ENCODE results near the gene PRRC2C. TPM values are rescaled to one million over a fixed set of nuclear protein-coding genes. Genes with fewer than 3 reads are reported as not detected.

Gene PRRC2C
- total RNA-seq, 1 donor from 2014 or later = 150 TPM

DNA sequence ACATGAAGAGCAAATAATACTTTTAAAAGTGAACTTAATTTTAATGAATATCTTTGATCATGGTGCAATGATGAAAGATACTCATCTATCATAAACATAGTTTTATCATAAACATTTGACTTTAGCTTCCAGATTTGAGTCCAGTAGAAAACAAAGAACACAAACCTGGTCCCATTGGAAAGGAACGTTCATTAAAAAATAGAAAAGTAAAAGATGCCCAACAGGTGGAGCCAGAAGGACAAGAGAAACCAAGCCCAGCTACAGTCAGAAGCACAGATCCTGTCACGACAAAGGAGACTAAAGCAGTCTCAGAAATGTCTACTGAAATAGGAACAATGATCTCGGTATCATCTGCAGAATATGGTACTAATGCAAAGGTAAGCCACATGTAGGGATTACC is 81.1 kb downstream of the PRRC2C start:
- H3K36me3 ChIP-seq = peaks cover 97% of the 10 kb centered on the region
- no peak overlapping the region for H3K4me3 ChIP-seq
- TF ChIP-seq CTCF (IDR thresholded peaks at IDR 0.05) = no peak
- ATAC-seq (no peak), DNase-seq (no peak)
- H3K4me1 ChIP-seq = no peaks in the 10 kb centered on the region
- intact Hi-C loops (cut with DNase I) = no loop called here
- no peaks in the 10 kb centered on the region for H3K27me3 ChIP-seq (ENCODE audit: low read depth)
- no peak overlapping the region for H3K27ac ChIP-seq
- H3K9me3 ChIP-seq = no peaks in the 10 kb centered on the region

- no peak for ATAC-seq
These were observed 85.0 kb downstream of the PRRC2C start for GRCh38 chr1:171570295-171570694.

GRCh38 chr1:171576144-171576543 is 90.8 kb downstream of the PRRC2C start:
- H3K36me3 ChIP-seq = peaks cover 92% of the 10 kb centered on the region
- H3K4me1 ChIP-seq = no peaks in the 10 kb centered on the region
- no peak for TF ChIP-seq CTCF (IDR thresholded peaks at IDR 0.05)
- ATAC-seq (no peak), DNase-seq (no peak)
- H3K4me3 ChIP-seq = no peak overlapping the region
- intact Hi-C loops (cut with DNase I) = no loop called here
- H3K27ac ChIP-seq = no peak overlapping the region
- H3K27me3 ChIP-seq (ENCODE audit: low read depth) = no peaks in the 10 kb centered on the region
- no peaks in the 10 kb centered on the region for H3K9me3 ChIP-seq

More at GRCh38 chr1:171570295-171570694, 85.0 kb downstream of the PRRC2C start:
- no peak overlapping the region for H3K27ac ChIP-seq
- intact Hi-C loops (cut with DNase I) = no loop called here
- H3K4me1 ChIP-seq = no peaks in the 10 kb centered on the region
- H3K9me3 ChIP-seq = no peaks in the 10 kb centered on the region
- no peaks in the 10 kb centered on the region for H3K27me3 ChIP-seq (ENCODE audit: low read depth)
- H3K36me3 ChIP-seq = peaks cover 91% of the 10 kb centered on the region
- H3K4me3 ChIP-seq = no peak overlapping the region
- DNase-seq = no peak
- no peak for TF ChIP-seq CTCF (IDR thresholded peaks at IDR 0.05)

GRCh38 chr1:171581226-171581625 is 95.9 kb downstream of the PRRC2C start:
- ATAC-seq (no peak), DNase-seq (no peak)
- Histone ChIP-seq H3K4me3 (no peak overlapping the region), H3K36me3 (peaks cover 99% of the 10 kb centered on the region), H3K27ac (no peak overlapping the region), H3K4me1 (no peaks in the 10 kb centered on the region), H3K9me3 (no peaks in the 10 kb centered on the region), H3K27me3 (ENCODE audit: low read depth) (no peaks in the 10 kb centered on the region)
- TF ChIP-seq CTCF (IDR thresholded peaks at IDR 0.05) = no peak
- intact Hi-C loops (cut with DNase I) = no loop called here

- H3K36me3 ChIP-seq = peaks cover 99% of the 10 kb centered on the region
- no peak for TF ChIP-seq CTCF (IDR thresholded peaks at IDR 0.05)
- intact Hi-C loops (cut with DNase I) = no loop called here
These were observed 96.4 kb downstream of the PRRC2C start for GRCh38 chr1:171581766-171582165.

GRCh38 chr1:171582589-171582988 is 97.3 kb downstream of the PRRC2C start:
- intact Hi-C loops (cut with DNase I) = no loop called here
- TF ChIP-seq CTCF (IDR thresholded peaks at IDR 0.05) = no peak
- Histone ChIP-seq H3K27ac (no peak overlapping the region), H3K36me3 (peaks cover 99% of the 10 kb centered on the region), H3K4me3 (no peak overlapping the region), H3K4me1 (no peaks in the 10 kb centered on the region), H3K9me3 (no peaks in the 10 kb centered on the region), H3K27me3 (ENCODE audit: low read depth) (no peaks in the 10 kb centered on the region)
- no peak for DNase-seq
- ATAC-seq = no peak

More at GRCh38 chr1:171581766-171582165, 96.4 kb downstream of the PRRC2C start:
- no peaks in the 10 kb centered on the region for H3K9me3 ChIP-seq
- no peaks in the 10 kb centered on the region for H3K27me3 ChIP-seq (ENCODE audit: low read depth)
- no peaks in the 10 kb centered on the region for H3K4me1 ChIP-seq
- no peak for ATAC-seq
- no peak overlapping the region for H3K27ac ChIP-seq
- no peak for DNase-seq
- no peak overlapping the region for H3K4me3 ChIP-seq
